ENCODE results near the gene NLRP12.

GRCh38 chr19:53819861-53820260 is 4.3 kb downstream of the NLRP12 start:
- TF ChIP-seq ZFP36 (IDR thresholded peaks at IDR 0.05; ENCODE audit: borderline replicate concordance, partially characterized antibody) = no peak
- TF ChIP-seq NR3C1 (IDR thresholded peaks at IDR 0.05) = no peak
- no peak for TF ChIP-seq CTCF (IDR thresholded peaks at IDR 0.05)
- no peak for TF ChIP-seq POLR2A (IDR thresholded peaks at IDR 0.05; ENCODE audit: low read length)
- TF ChIP-seq RAD21 (conservative IDR thresholded peaks at IDR 0.05 in 1 of 2, IDR thresholded peaks at IDR 0.05 in 1 of 2) = no peak
- no peak for TF ChIP-seq HOXA7 (CRISPR knock-in tag; IDR thresholded peaks at IDR 0.05)
